GM18520 (cell line): Measurements from ENCODE around the gene SYNJ2.

Source experiments
- ATAC-seq: cut with Tn5 transposase; IDR thresholded peaks from one replicate; pipeline ENCODE4 v1.9.1; 2021; ENCODE audit not compliant: unreplicated experiment

The SYNJ2 gene

DNA sequence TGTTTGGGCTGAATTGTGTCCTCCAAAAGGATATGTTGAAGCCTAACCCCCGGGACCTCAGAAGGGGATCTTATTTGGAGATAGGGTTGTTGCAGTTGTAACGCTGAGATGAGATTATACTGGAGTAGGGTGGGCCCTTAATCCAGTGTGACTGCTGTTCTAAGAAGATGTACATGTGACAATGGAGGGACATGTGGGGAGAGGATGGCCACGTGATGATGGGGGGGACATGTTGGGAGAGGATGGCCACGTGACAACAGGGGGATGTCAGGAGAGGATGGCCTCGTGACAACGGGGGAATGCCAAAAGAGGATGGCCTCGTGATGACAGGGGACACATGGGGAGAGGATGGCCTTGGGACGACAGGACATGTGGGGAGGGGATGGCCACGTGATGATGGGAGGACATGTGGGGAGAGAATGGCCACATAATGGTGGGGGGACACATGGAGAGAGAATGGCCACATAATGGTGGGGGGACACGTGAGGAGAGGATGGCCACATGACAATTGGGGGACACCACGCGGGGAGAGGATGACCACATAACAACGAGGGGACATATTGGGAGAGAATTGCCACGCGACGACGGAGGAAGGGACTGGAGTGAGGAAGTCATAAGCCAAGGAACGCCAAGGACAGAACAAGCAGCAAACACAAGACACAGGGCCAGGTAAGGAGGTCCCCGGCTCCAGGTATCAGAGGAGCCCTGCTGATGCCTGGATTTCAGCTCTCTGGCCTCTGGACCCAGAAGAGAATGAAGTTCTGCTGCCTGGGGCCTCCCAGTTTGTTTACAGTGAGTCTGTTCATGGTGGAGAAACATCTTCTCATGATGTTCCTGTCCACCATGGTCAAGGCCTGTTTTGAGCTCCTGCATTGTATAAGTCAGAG lies 29.2 kb downstream of the SYNJ2 start:
- ATAC-seq = no peak

DNA sequence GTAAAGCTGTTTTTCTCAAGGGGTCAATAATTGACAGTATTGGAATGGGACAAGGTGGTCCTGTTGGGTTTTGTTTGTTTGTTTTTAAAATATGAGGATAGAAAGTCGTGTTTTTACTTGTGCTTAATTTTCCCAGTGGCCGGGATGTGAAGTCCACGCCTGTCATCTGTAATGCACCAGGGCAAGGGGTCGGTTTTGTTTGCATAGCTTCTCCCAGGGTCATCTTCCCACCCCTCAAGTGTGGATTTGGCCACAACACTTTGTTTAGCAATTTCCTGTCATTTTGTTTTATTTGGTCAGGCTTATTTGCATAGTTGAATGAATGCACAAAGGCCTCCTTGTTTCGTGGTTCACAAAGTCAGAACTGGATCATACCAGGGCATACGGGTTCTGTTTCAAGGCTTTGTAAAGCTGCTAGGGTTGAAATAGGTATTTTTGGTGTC lies 29.8 kb downstream of the SYNJ2 start:
- no peak for ATAC-seq

DNA sequence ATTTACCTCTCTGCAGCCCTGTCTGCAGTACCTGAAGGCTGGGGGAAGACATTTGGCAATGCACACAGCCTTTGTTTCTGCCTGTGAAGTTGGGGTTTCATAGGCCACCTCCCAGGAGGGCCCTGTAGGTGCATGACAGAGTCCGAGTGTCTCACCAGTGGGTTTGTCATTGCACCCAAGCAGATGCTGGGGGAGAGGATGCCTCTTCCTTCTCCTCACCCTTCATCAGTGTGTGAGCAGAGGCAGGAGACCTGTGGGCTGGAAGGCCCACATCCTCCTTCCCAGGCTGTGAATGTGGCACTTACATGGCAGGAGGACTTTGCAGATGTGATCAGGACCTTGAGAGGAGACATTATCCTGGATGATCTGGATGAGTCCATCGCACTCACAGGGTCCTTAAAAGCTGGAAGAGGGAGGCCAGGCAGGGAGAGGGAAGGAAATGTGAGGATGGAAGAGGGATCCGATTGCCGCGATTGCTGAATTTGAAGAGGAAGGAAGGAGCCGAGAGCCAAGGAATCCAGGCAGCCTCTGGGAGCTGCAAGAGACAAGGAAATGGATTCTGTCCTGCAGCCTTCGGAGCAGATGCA lies 30.4 kb downstream of the SYNJ2 start:
- ATAC-seq = no peak

DNA sequence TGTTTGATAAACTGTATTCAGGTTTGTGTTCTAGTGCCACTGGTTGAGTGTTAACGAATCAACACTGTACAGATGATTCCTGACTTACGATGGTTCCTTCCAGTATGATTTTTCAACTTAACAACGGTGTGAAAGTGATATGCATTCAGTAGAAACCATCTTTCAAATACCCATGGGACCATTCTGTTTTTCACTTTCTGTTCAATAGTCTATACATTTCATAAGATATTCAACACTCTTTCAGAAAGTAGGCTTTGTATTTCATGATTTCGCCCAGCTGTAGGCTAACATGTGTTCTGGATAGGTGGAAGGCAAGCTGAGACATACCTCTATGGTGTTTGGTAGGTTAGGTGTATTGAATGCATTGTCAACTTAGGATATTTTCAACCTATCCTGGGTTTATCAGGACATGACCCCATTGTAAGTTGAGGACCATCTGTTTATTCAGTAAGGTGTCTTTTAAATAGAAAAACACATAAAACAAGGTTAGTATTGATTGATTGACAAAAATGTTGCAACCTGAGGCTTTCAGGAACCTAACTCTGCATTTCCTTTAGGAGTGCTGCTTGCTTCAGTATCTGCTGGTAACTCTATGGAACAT lies 32.3 kb downstream of the SYNJ2 start:
- ATAC-seq = no peak

DNA sequence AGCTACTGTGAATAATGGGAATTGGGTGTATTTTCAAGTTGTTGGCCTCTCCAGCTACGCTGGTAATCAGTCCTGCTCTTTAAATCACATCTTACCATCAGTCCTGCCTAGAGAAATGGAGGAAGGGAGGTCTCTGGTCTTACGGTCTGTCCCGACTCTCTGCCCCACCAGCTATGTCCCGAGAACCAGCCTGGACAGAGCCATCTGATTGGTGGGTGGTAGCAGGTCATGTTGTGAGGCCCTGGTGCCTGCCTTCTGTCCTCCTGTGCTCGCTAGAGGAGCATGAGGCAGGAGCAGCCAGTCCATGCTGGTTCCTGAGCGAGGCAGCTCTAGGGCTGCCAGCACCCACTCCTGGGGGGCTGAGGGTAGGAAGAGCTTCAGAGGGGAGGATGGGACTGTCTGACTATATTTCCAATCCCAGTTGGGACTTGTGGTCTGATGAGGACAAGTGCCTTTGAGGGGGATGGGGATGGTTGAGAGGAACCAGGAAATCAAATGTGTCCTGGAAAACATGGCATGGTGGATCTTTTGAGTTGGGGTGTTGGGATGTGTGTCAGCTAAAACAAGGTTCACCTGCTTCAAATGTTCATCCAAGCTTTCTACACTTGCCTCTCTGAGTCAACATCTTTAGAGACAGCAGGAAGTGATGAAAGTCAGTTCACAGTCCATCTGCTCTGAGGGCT lies 33.0 kb downstream of the SYNJ2 start:
- ATAC-seq = no peak

DNA sequence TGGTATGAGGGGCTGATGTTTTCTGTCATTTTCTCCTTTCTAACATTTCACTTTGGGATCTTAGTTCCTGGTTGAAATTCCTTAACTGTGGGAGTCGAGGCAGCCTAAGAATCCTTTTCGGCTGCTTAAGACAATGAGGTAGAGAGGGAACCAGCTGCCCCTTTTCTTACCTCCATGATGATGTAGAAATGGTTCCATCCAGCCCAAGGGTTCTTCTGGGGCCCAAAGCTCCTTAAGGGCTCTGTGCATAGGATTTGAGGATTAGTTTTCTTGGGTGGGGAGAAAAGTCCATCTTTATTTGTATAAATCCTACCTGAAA lies 33.5 kb downstream of the SYNJ2 start:
- no peak for ATAC-seq

DNA sequence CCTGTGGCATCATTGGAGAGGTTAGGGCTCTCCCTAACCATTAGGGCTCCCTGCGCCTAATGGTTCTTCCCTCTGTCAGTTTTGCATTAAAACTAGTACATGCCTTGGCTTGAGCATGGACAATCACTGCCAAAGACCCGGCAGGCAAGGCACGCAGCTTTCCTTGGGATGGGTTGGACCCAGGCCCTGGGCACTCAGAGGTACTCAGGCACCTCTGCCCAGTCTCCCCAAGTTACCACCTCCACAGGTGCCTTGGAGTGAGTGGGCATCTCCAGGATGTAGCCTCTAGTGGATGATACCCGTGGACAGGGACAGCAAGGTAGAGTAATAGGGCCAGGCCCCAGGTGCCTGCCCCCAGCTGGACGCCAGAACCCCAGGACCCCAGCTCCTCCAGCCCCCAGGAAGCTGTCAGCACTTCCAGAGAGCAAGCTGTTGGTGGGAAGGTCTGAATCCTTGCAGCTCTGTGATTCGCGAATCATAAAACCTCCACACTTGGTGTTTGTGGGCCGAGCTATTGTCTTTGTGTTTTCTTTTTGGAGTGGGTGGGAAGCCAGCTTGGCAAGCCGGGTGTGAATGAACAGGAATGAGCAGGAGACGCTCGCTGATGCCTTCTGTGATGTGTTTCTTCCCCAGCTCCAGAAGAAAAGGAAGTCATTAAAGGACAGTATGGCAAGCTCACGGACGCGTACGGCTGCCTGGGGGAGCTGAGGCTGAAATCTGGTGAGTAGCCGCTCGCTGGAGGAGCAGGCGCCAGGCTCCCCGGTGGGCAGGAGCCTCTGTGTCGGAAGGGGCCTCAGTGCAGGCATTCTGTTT lies 35.1 kb downstream of the SYNJ2 start:
- ATAC-seq = no peak

DNA sequence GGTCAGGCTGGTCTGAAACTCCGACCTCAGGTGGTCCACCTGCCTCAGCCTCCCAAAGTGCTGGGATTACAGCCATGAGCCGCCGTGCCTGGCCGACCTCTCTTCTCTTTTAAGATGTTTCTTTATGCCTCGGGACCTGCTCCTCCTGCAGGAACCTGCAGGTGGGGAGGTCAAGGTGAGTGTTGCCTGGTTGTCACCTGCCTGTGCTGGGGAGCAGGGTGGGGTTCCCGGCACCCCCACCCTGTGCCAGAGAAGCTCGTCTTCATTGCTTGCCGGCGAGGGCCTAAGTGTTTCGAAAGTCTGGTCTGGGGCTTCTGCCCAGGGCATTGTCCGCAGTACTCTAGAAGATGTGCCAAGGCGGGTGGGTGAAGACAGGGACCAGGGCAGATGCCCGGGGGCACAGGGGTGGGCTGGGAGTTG lies 36.0 kb downstream of the SYNJ2 start:
- ATAC-seq = no peak

DNA sequence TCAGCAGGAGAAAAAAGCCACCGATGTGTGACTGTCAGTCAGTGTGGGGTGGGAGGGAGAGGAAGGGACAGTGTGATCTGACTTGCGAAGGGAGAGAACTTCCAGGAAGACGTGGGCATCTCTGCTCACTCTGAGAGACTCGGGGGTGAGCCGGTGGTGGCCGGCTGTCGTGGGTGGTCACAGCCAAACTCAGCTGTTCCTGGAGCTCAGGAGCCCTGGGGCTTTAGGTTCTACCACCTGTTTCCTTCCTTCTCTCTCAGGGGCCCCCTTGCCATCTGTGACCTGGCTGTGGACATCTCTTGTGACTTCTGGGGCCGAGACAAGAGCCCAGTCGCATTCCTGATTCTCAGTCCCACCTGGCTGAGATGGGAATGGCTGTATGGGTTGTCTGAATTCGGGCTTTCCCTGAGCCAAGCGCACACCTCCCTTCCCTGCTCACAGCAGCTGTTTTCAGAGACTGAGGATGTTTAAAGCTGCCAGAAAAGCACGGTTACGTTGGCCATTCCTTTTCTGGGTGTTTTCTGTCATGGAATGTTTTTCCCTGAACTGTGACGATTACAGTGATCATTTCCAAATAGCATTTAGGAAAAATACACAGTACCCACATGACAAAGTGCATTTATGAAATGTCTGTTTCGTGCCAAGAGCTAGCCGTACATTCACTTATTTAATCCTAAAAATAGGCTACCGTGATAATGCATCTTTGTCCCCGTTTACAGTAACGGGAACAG lies 36.5 kb downstream of the SYNJ2 start:
- no peak for ATAC-seq

DNA sequence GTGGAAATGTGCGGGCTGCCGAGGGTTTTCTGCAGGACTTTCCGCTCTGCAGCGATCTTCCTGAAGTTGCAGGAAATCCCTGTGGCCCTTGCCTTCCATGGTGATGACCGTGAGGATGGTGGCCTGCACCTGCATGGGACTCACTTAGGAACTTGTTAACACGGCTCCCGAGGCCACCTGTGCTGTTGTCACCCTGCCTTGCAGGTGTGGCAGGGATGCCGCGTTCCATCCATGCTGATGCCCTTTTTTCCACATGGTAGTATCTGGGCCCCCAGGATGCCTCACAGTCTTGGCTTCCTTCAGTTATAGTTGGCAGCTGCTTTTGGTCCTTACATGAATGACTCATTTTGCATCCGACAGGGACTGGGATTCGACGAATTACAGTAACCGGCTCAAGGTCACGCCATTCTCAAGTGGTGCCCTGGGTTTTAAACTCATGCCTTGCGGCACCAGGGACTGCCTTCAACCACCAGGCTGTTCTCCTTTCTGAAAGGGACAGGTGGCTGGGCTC lies 37.2 kb downstream of the SYNJ2 start:
- no peak for ATAC-seq

DNA sequence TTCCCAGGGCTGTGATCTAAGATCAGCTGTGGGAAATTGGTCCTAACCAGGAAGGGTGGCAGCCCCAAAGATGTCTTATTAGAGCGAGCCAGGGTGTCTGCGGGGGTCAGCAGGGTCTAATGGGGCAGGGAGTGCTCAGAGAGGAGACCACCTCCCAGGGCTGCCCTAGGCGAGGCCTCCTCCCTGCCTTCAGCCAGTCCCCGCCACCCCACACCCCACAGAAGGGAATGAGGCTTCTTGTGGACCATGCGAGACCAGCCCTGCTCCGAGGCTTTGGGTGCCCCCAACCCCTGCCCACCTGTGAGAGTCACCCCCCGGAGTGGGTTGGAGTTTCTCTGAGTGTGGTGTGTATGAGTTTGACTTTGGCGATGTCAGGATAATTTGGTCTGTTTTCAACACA lies 37.8 kb downstream of the SYNJ2 start:
- ATAC-seq = no peak

DNA sequence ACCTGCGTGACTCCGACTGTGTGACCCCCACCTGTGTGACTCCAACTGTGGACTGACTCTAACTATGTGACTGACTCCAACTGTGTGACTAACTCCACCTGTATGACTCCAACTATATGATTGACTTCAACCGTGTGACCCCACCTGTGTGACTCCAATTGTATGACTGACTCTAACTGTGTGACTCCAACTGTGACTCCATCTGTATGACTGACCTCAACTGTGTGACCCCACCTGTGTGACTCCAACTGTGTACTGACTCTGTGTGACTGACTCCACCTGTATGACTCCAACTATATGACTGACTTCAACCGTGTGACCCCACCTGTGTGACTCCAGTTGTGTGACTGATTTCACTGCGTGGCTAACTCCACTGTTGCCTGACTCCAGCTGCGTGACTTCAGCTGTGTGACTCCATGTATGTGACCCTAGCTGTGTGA lies 38.6 kb downstream of the SYNJ2 start:
- ATAC-seq = no peak

DNA sequence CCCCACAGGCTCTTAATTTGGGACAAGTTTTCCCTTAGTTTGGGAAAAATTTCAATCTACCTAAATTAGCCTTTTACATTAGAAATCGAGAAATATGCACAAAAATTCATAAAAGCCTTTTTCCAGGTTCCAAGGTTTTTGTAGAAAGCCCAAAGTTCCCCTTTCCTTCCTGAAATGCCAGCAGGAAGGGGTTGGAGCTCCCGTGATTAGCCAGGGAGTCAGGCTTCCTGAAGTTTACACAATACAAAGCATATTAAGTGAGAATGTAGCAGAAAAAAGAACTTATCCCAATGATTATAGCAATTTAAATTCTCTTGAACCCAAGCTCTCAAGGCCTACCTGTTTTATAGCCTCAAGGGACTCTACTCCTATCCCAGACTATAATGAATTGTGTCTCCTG lies 39.1 kb downstream of the SYNJ2 start:
- ATAC-seq = no peak

DNA sequence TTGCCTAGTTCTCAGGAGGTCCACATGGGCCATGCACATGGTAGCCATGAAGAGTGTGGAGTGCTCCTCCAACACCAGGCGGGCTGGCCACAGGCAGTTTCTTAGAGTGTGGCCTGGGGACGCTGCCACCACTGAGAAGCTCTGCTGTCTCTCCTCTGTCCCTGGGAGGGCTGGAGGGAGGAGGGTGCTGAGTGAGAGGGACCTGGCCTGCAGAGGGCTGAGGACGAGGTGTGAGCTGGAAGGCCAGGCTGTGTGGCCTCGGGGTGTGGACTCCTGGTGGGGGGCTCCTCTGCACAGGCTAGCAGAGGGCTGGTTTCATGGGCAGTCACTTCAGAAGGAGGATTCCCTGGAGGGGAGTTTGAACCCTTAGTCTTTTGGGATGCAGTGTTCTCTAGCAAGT lies 39.7 kb downstream of the SYNJ2 start:
- no peak for ATAC-seq

DNA sequence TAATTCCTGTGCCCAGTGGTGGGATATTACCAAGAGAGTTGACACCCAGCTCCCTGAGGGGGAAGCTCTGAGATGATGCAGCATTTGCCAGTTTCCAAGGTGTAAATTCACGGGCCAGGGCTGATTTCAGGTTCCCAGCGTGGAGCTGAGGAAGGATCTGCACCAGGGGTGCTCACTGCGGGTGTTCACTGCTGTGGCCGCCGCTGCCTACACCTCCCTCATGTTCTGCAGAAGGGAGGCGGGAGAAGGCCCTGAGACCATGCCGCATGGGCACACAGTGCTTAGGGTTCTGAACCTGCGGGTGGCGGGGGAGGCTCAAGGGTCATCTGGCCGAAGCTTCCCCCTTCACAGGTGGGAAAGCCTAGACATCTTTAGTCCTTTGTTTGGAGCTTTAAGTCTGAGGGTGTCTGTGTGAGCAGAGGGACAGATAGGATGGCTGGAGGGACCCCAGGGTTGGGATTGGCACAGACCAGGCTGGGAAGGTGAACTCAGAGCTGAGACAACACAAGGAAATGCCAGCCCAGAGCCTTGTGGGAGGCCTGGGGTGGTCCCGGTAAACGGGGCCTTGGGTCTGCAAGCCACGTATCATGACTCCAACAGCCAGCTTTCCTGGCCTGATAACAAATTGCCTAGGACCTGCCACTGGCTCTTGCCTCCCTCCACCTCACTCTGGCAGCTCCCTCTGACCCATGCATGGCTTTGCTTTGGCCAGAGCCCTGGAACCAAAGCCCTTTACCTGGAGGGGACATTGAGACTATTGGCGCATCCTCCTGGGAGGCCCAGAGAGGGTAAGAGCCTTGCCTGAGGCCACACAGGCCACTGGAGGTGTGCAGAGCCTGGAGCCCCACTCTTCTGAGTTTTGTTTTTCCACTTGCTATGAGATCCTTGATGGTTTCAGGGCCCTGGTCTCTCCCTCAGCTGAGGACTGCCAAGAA lies 40.4 kb downstream of the SYNJ2 start:
- no peak for ATAC-seq

DNA sequence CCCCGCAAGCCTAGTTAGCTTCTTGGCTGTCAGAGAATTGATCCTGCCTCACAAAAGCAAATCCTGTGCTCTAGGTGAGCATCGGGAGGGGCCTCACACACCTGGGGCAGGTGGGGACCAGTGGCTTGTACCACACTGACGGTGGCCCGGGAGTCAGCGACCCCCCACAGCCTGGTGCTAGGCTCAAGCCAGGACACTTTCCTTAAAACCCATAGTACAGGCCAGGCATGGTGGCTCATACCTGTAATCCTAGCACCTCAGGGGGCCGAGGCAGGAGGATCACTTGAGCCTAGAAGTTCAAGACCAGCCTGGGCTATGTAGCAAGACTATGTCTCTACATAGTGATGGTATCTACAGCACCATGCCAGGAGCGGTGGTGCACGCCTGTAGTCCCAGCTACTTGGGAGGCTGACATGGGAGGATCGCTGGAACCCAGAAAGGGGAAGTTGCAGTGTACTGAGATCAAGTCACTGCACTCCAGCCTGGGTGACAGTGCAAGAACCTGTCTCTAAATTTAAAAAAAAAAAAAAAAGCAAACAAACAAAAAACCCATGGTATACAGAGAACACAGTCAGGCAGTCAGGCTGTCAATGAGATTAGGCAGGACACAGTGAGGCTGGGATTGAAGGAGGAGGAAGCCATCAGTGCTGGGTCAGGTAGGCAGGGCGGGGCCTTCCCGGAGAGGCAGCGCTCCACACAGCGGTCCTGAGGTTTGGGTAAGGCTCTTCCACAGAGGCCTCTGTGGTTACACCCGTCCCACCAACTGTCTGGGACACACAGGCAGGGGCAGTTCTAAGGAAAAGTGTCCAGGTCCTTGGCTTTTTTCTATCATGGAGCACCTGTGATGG lies 41.3 kb downstream of the SYNJ2 start:
- ATAC-seq = no peak

DNA sequence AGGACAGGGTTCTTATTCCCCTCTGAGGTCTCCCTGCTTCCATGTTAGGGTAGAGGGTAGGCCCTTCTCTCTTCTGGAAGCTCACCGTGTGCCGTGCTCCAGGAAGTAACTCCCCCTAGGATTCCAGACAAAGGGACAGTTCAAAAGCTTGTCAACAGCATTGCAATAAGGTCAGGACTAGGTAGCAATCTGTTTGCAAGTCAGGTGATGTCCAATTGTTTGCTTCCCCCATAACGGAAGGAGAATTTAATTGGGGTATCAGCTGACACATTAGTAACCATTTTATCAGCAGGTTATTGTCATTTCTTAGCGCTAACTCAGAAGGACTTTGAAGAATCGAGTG lies 41.9 kb downstream of the SYNJ2 start:
- no peak for ATAC-seq
